Testis (tissue), 2 donors: ENCODE results near the gene XXYLT1.

Source experiments
- POLR2A ChIP-seq: fragments of 450-650 bp; IDR thresholded peaks from one replicate; pipeline ENCODE4 v1.6.1; 2017; ENCODE audit warnings: antibody characterized with exemption, mild to moderate bottlenecking, moderate library complexity
- TF ChIP-seq, protein P1 (sequence below), 3 experiments: fragments of 450-650 bp in 2 of 3; fragments of 200-600 bp in 1 of 3; sonication (generic) in 1 of 3; IDR thresholded peaks; one replicate each; pipeline ENCODE4 v1.5.1; 2016 to 2019; ENCODE audit warnings: antibody characterized with exemption in 3 of 3, mild to moderate bottlenecking in 2 of 3, moderate library complexity in 1 of 3

DNA sequence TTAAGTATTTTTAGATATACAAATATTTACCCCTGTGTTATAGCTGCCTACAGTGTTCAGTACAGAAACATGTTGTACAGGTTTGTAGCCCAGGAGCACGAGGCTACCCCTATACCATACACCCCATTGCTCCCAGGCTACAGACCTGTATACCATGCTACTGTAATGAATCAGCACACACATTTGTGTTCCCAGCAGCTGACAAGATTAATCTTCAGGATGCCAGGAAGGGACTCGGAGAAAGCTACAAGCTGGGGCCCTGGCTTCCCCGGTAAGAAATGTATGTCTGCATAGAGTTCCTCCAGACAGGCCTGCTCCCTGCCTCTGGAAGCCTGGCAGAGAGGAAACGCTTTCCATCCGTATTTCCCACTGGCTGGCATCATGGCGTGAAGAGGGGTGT is 136.5 kb downstream of the XXYLT1 start:
- TF ChIP-seq, protein P1, sequence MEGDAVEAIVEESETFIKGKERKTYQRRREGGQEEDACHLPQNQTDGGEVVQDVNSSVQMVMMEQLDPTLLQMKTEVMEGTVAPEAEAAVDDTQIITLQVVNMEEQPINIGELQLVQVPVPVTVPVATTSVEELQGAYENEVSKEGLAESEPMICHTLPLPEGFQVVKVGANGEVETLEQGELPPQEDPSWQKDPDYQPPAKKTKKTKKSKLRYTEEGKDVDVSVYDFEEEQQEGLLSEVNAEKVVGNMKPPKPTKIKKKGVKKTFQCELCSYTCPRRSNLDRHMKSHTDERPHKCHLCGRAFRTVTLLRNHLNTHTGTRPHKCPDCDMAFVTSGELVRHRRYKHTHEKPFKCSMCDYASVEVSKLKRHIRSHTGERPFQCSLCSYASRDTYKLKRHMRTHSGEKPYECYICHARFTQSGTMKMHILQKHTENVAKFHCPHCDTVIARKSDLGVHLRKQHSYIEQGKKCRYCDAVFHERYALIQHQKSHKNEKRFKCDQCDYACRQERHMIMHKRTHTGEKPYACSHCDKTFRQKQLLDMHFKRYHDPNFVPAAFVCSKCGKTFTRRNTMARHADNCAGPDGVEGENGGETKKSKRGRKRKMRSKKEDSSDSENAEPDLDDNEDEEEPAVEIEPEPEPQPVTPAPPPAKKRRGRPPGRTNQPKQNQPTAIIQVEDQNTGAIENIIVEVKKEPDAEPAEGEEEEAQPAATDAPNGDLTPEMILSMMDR (IDR thresholded peaks at IDR 0.05) = no peak
- TF ChIP-seq POLR2A = no peak
